CD4-positive, alpha-beta memory T cell (primary cell): ENCODE data around the gene SLC19A2. TPM values are rescaled to one million over a fixed set of nuclear protein-coding genes. Genes with fewer than 3 reads are reported as not detected.

Source experiments
- CTCF ChIA-PET: fragments of 350-600 bp; sonication (Branson Sonifier 250); formaldehyde crosslinking; loops from one replicate; lab custom pipeline; 2021; ENCODE audit warnings: inconsistent platforms; ENCODE audit not compliant: partially characterized antibody; lab: Charles Lee
- POLR2A ChIA-PET: fragments of 350-600 bp; sonication (Branson Sonifier 250); formaldehyde crosslinking; loops from one replicate; lab custom pipeline; 2021; ENCODE audit not compliant: partially characterized antibody; lab: Charles Lee
- DNase-seq, 5 donors: peaks; one replicate each; pipeline versions ENCODE4 v3.0.0 to v3.0.0-alpha.2; 2020 to 2022; ENCODE audit warnings: mixed read lengths in 1 of 5
- H3K27ac ChIP-seq: one replicate; pipeline ENCODE4 v1.7.0; 2013; ENCODE audit warnings: low read depth, low read length
- H3K27me3 ChIP-seq: 2 replicates; pipeline ENCODE4 v1.7.0; 2013; ENCODE audit warnings: mild to moderate bottlenecking, low read length, moderate library complexity; ENCODE audit not compliant: insufficient read depth
- H3K36me3 ChIP-seq: 2 replicates; pipeline ENCODE4 v1.7.0; 2013; ENCODE audit warnings: mild to moderate bottlenecking, low read length, moderate library complexity; ENCODE audit not compliant: insufficient read depth
- H3K4me1 ChIP-seq: 2 replicates; pipeline ENCODE4 v1.7.0; 2013; ENCODE audit warnings: mild to moderate bottlenecking, low read length, moderate library complexity; ENCODE audit not compliant: insufficient read depth
- H3K4me3 ChIP-seq, 2 donors: one replicate each; pipeline ENCODE4 v1.7.0; 2013; ENCODE audit warnings: low read length in 2 of 2, mild to moderate bottlenecking in 1 of 2
- H3K9me3 ChIP-seq, 2 donors: one replicate each; pipeline ENCODE4 v1.7.0; 2013; ENCODE audit warnings: low read length in 2 of 2, control low read depth in 1 of 2; ENCODE audit not compliant: control insufficient read depth in 1 of 2
- H3K27ac Mint-ChIP-seq, 7 donors: one replicate each; pipeline ENCODE4 v1.8.0; 2020 to 2021; ENCODE audit warnings: mixed read lengths in 7 of 7, mild to moderate bottlenecking in 6 of 7, inconsistent platforms in 3 of 7, moderate library complexity in 3 of 7
- H3K27me3 Mint-ChIP-seq, 2 donors: one replicate each; pipeline ENCODE4 v1.8.0; 2020 to 2021; ENCODE audit warnings: mixed read lengths in 2 of 2
- H3K36me3 Mint-ChIP-seq, 2 donors: one replicate each; pipeline ENCODE4 v1.8.0; 2020 to 2021; ENCODE audit warnings: mixed read lengths in 2 of 2, inconsistent platforms in 1 of 2, mild to moderate bottlenecking in 1 of 2
- H3K4me1 Mint-ChIP-seq, 4 donors: one replicate each; pipeline ENCODE4 v1.8.0; 2020 to 2021; ENCODE audit warnings: mixed read lengths in 4 of 4, mild to moderate bottlenecking in 1 of 4
- H3K4me3 Mint-ChIP-seq, 8 donors: one replicate each; pipeline ENCODE4 v1.8.0; 2020 to 2021; ENCODE audit warnings: mixed read lengths in 8 of 8, mild to moderate bottlenecking in 7 of 8, moderate library complexity in 6 of 8, inconsistent platforms in 3 of 8
- H3K9me3 Mint-ChIP-seq, 8 donors: one replicate each; pipeline ENCODE4 v1.8.0; 2020 to 2021; ENCODE audit warnings: mixed read lengths in 8 of 8, mild to moderate bottlenecking in 5 of 8, inconsistent platforms in 3 of 8, moderate library complexity in 1 of 8
- intact Hi-C: fragments of 100-400 bp; cut with micrococcal nuclease; formaldehyde crosslinking; loops from one replicate; pipeline ENCODE4 v1.15.1; 2023
- polyA plus RNA-seq, 2 donors: library from polyadenylated mRNA; unstranded; fragments of 300-500 nt; fragmentation: Illumina TruSeq; gene quantifications; one replicate each; pipeline ENCODE4 v1.2.3, GENCODE V29; 2021
- total RNA-seq, 2 experiments: library from RNA; stranded (reverse); gene quantifications; one replicate each; pipeline ENCODE4 v1.2.3, GENCODE V29; 2021

The SLC19A2 gene
- total and polyA plus RNA-seq, 4 experiments from 2014 or later = 0.41 to 4.5 (median 2.6) TPM

- no peak for DNase-seq
- Histone ChIP-seq H3K27ac (no peak overlapping the region), H3K4me3 (no peak overlapping the region), H3K9me3 (no peaks in the 10 kb centered on the region), H3K36me3 (no peaks in the 10 kb centered on the region), H3K4me1 (no peaks in the 10 kb centered on the region), H3K27me3 (no peaks in the 10 kb centered on the region)
- H3K4me1 Mint-ChIP-seq = peaks cover 0 to 5% (median 3%) of the 10 kb centered on the region in 4 donors
- no peaks in the 10 kb centered on the region for H3K9me3 Mint-ChIP-seq
- no peak overlapping the region for H3K4me3 Mint-ChIP-seq
- peaks cover 0 to 3% of the 10 kb centered on the region in 2 donors for H3K36me3 Mint-ChIP-seq
- H3K27ac Mint-ChIP-seq = no peak overlapping the region
- intact Hi-C loops = no loop called here
- CTCF ChIA-PET = no interaction called here
- POLR2A ChIA-PET = no interaction called here
- H3K27me3 Mint-ChIP-seq = peaks cover 3 to 7% of the 10 kb centered on the region in 2 donors
Observed at GRCh38 chr1:169527451-169528214, 41.9 kb upstream of the SLC19A2 start.

GRCh38 chr1:169527001-169527400 is 41.3 kb upstream of the SLC19A2 start:
- ChIA-PET CTCF (no interaction called here), POLR2A (no interaction called here)
- Mint-ChIP-seq H3K4me1 (peaks cover 0 to 5% (median 3%) of the 10 kb centered on the region in 4 donors), H3K4me3 (no peak overlapping the region), H3K9me3 (no peaks in the 10 kb centered on the region), H3K36me3 (peaks cover 0 to 3% of the 10 kb centered on the region in 2 donors), H3K27me3 (peaks cover 3 to 7% of the 10 kb centered on the region in 2 donors), H3K27ac (no peak overlapping the region)
- Histone ChIP-seq H3K4me3 (no peak overlapping the region), H3K9me3 (no peaks in the 10 kb centered on the region), H3K4me1 (no peaks in the 10 kb centered on the region), H3K36me3 (no peaks in the 10 kb centered on the region), H3K27ac (no peak overlapping the region), H3K27me3 (no peaks in the 10 kb centered on the region)
- no peak for DNase-seq
- intact Hi-C loops = no loop called here

GRCh38 chr1:169526120-169526832 is 40.5 kb upstream of the SLC19A2 start:
- Histone ChIP-seq H3K27me3 (no peaks in the 10 kb centered on the region), H3K4me1 (no peaks in the 10 kb centered on the region), H3K9me3 (no peaks in the 10 kb centered on the region), H3K27ac (no peak overlapping the region), H3K4me3 (no peak overlapping the region), H3K36me3 (no peaks in the 10 kb centered on the region)
- Mint-ChIP-seq H3K4me3 (no peak overlapping the region), H3K27ac (no peak overlapping the region), H3K9me3 (no peaks in the 10 kb centered on the region), H3K36me3 (peaks cover 0 to 3% of the 10 kb centered on the region in 2 donors), H3K27me3 (peaks cover 1 to 7% of the 10 kb centered on the region in 2 donors), H3K4me1 (peaks cover 0 to 5% (median 3%) of the 10 kb centered on the region in 4 donors)
- no peak for DNase-seq
- ChIA-PET POLR2A (no interaction called here), CTCF (no interaction called here)
- intact Hi-C loops = no loop called here

- no peak overlapping the region for H3K27ac Mint-ChIP-seq
- peaks cover 0 to 3% of the 10 kb centered on the region in 2 donors for H3K36me3 Mint-ChIP-seq
- CTCF ChIA-PET = no interaction called here
- Histone ChIP-seq H3K9me3 (no peaks in the 10 kb centered on the region), H3K27ac (no peak overlapping the region), H3K4me3 (no peak overlapping the region), H3K36me3 (no peaks in the 10 kb centered on the region), H3K4me1 (no peaks in the 10 kb centered on the region), H3K27me3 (no peaks in the 10 kb centered on the region)
- POLR2A ChIA-PET = no interaction called here
- H3K27me3 Mint-ChIP-seq = peaks cover 0 to 7% of the 10 kb centered on the region in 2 donors
- H3K9me3 Mint-ChIP-seq = no peaks in the 10 kb centered on the region
- no peak for DNase-seq
- H3K4me1 Mint-ChIP-seq = peaks cover 0 to 5% (median 3%) of the 10 kb centered on the region in 4 donors
- intact Hi-C loops = no loop called here
- no peak overlapping the region for H3K4me3 Mint-ChIP-seq
Observed at GRCh38 chr1:169525391-169525790, 39.6 kb upstream of the SLC19A2 start.

- no peaks in the 10 kb centered on the region for H3K9me3 ChIP-seq
- peaks cover 0 to 3% (median 1%) of the 10 kb centered on the region in 4 donors for H3K4me1 Mint-ChIP-seq
- POLR2A ChIA-PET = no interaction called here
- no peaks in the 10 kb centered on the region for H3K36me3 ChIP-seq
- H3K9me3 Mint-ChIP-seq = no peaks in the 10 kb centered on the region
- no peak overlapping the region for H3K27ac ChIP-seq
- no peak for DNase-seq
- H3K4me3 Mint-ChIP-seq = no peak overlapping the region
- H3K4me3 ChIP-seq = no peak overlapping the region
- peaks cover 0 to 3% of the 10 kb centered on the region in 2 donors for H3K27me3 Mint-ChIP-seq
- H3K36me3 Mint-ChIP-seq = peaks cover 0 to 3% of the 10 kb centered on the region in 2 donors
- CTCF ChIA-PET = no interaction called here
- no peaks in the 10 kb centered on the region for H3K27me3 ChIP-seq
- H3K4me1 ChIP-seq = no peaks in the 10 kb centered on the region
- intact Hi-C loops = no loop called here
- no peak overlapping the region for H3K27ac Mint-ChIP-seq
Observed at GRCh38 chr1:169523904-169524303, 38.2 kb upstream of the SLC19A2 start.

- Histone ChIP-seq H3K36me3 (no peaks in the 10 kb centered on the region), H3K27ac (no peak overlapping the region), H3K4me1 (no peaks in the 10 kb centered on the region), H3K9me3 (no peaks in the 10 kb centered on the region), H3K27me3 (no peaks in the 10 kb centered on the region), H3K4me3 (no peak overlapping the region)
- Mint-ChIP-seq H3K9me3 (no peaks in the 10 kb centered on the region), H3K36me3 (peaks cover 0 to 7% of the 10 kb centered on the region in 2 donors), H3K27ac (no peak overlapping the region), H3K4me3 (no peak overlapping the region), H3K4me1 (no peaks in the 10 kb centered on the region), H3K27me3 (no peaks in the 10 kb centered on the region)
- CTCF ChIA-PET = no interaction called here
- POLR2A ChIA-PET = no interaction called here
- intact Hi-C loops = no loop called here
- no peak for DNase-seq
Observed at GRCh38 chr1:169521226-169521625, 35.5 kb upstream of the SLC19A2 start.

- Histone ChIP-seq H3K4me3 (no peak overlapping the region), H3K4me1 (no peaks in the 10 kb centered on the region), H3K27ac (no peak overlapping the region), H3K36me3 (no peaks in the 10 kb centered on the region), H3K9me3 (no peaks in the 10 kb centered on the region), H3K27me3 (no peaks in the 10 kb centered on the region)
- H3K4me3 Mint-ChIP-seq = no peak overlapping the region
- no peaks in the 10 kb centered on the region for H3K4me1 Mint-ChIP-seq
- intact Hi-C loops = no loop called here
- peaks cover 0 to 4% of the 10 kb centered on the region in 2 donors for H3K36me3 Mint-ChIP-seq
- H3K9me3 Mint-ChIP-seq = no peaks in the 10 kb centered on the region
- H3K27ac Mint-ChIP-seq = no peak overlapping the region
- CTCF ChIA-PET = no interaction called here
- H3K27me3 Mint-ChIP-seq = no peaks in the 10 kb centered on the region
- DNase-seq = no peak
- POLR2A ChIA-PET = no interaction called here
Observed at GRCh38 chr1:169517558-169518186, 31.9 kb upstream of the SLC19A2 start.
